Hepatocyte (in vitro differentiated cells): ENCODE results near the gene FUOM.
"Not testable (repeated sequence)": the region's sequence is repeated elsewhere in the genome, so short reads cannot be mapped to it uniquely, and the experiment has no call there.

Source experiments
- EZH2phosphoT487 ChIP-seq: fragments of 200-600 bp; sonication (generic); IDR thresholded peaks from one replicate; pipeline ENCODE4 v1.6.1; 2018; ENCODE audit warnings: antibody characterized with exemption, mild to moderate bottlenecking, low read depth, moderate library complexity; ENCODE audit not compliant: unreplicated experiment, severe bottlenecking
- TF ChIP-seq, protein P1 (sequence below): fragments of 200-600 bp; sonication (generic); IDR thresholded peaks from 2 replicates; pipeline ENCODE4 v1.5.1; 2016; ENCODE audit warnings: antibody characterized with exemption, mild to moderate bottlenecking; ENCODE audit not compliant: poor library complexity

DNA sequence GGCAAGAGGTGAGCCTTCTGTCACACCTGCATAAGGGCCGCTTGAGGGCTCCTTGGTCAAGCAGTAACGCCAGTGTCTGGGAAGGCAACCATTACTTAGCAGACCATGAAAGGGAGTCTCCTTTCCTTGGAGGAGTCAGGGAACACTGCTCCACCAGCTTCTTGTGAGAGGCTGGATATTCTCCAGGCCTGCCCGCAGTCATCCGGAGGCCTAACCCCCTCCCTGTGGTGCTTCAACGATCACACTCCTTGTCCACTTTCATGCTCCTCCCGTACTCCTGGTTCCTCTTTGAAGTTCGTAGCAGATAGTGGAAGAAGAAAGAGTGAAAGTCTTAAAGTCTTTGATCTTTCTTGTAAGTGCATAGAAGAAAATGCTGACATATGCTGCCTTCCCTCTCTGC lies 9.6 kb upstream of the FUOM start:
- TF ChIP-seq, protein P1, sequence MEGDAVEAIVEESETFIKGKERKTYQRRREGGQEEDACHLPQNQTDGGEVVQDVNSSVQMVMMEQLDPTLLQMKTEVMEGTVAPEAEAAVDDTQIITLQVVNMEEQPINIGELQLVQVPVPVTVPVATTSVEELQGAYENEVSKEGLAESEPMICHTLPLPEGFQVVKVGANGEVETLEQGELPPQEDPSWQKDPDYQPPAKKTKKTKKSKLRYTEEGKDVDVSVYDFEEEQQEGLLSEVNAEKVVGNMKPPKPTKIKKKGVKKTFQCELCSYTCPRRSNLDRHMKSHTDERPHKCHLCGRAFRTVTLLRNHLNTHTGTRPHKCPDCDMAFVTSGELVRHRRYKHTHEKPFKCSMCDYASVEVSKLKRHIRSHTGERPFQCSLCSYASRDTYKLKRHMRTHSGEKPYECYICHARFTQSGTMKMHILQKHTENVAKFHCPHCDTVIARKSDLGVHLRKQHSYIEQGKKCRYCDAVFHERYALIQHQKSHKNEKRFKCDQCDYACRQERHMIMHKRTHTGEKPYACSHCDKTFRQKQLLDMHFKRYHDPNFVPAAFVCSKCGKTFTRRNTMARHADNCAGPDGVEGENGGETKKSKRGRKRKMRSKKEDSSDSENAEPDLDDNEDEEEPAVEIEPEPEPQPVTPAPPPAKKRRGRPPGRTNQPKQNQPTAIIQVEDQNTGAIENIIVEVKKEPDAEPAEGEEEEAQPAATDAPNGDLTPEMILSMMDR = not testable (repeated sequence)
- not testable (repeated sequence) for TF ChIP-seq EZH2phosphoT487
